HepG2 (cell line): ENCODE measurements around the gene SP6. TPM values are rescaled to one million over a fixed set of nuclear protein-coding genes. Genes with fewer than 3 reads are reported as not detected.

Source experiments
- CEBPG ChIP-seq: IDR thresholded peaks from 2 replicates; pipeline ENCODE4 v1.6.1; 2016
- ELF4 ChIP-seq: sonication (generic); formaldehyde crosslinking; IDR thresholded peaks from 2 replicates; pipeline ENCODE4 v1.5.0; 2020; ENCODE audit warnings: missing genetic modification reagents, mild to moderate bottlenecking, moderate library complexity, borderline replicate concordance
- GATAD2A ChIP-seq: IDR thresholded peaks from 2 replicates; pipeline ENCODE4 v1.6.1; 2016
- GPBP1L1 ChIP-seq: sonication (generic); formaldehyde crosslinking; IDR thresholded peaks from 2 replicates; pipeline ENCODE4 v1.5.0; 2020; ENCODE audit warnings: mild to moderate bottlenecking, missing genetic modification reagents
- KAT7 ChIP-seq: IDR thresholded peaks from 2 replicates; pipeline ENCODE4 v1.6.1; 2018; ENCODE audit warnings: borderline replicate concordance, missing compliant biosample characterization
- MXD3 ChIP-seq: IDR thresholded peaks from 2 replicates; pipeline ENCODE4 v1.6.1; 2016; ENCODE audit warnings: mild to moderate bottlenecking, missing biosample characterization, missing genetic modification reagents
- NFE2L1 ChIP-seq: sonication (generic); formaldehyde crosslinking; IDR thresholded peaks from 2 replicates; pipeline ENCODE4 v1.4.0; 2020; ENCODE audit warnings: missing genetic modification reagents, mild to moderate bottlenecking, borderline replicate concordance
- NFYC ChIP-seq: IDR thresholded peaks from 2 replicates; pipeline ENCODE4 v1.6.1; 2016; ENCODE audit warnings: missing genetic modification reagents, missing compliant biosample characterization
- NKX3-1 ChIP-seq: sonication (generic); formaldehyde crosslinking; IDR thresholded peaks from 2 replicates; pipeline ENCODE4 v1.5.0; 2020; ENCODE audit warnings: missing genetic modification reagents
- RFXANK ChIP-seq: IDR thresholded peaks from 2 replicates; pipeline ENCODE4 v1.6.1; 2016
- SAP130 ChIP-seq: IDR thresholded peaks from 2 replicates; pipeline ENCODE4 v1.6.1; 2016; ENCODE audit warnings: low read depth
- SETDB1 ChIP-seq: sonication (generic); formaldehyde crosslinking; IDR thresholded peaks from 2 replicates; pipeline ENCODE4 v1.5.1; 2020; ENCODE audit warnings: missing genetic modification reagents, mild to moderate bottlenecking, borderline replicate concordance
- SMARCE1 ChIP-seq: fragments of 450-650 bp; IDR thresholded peaks from 2 replicates; pipeline ENCODE4 v1.6.1; 2017; ENCODE audit warnings: borderline replicate concordance
- SNAI1 ChIP-seq: sonication (generic); formaldehyde crosslinking; IDR thresholded peaks from 2 replicates; pipeline ENCODE4 v1.5.0; 2020; ENCODE audit warnings: mild to moderate bottlenecking, missing genetic modification reagents, borderline replicate concordance
- TFDP2 ChIP-seq: sonication (generic); formaldehyde crosslinking; IDR thresholded peaks from 2 replicates; pipeline ENCODE4 v1.4.0; 2020; ENCODE audit warnings: missing genetic modification reagents
- XBP1 ChIP-seq: sonication (generic); formaldehyde crosslinking; IDR thresholded peaks from 2 replicates; pipeline ENCODE4 v1.5.0; 2020; ENCODE audit warnings: missing genetic modification reagents
- ZBTB8A ChIP-seq: sonication (generic); formaldehyde crosslinking; IDR thresholded peaks from 2 replicates; pipeline ENCODE4 v1.4.0; 2020; ENCODE audit warnings: mild to moderate bottlenecking, low read depth, missing genetic modification reagents, borderline replicate concordance
- ZC3H13 ChIP-seq: sonication (generic); formaldehyde crosslinking; IDR thresholded peaks from 2 replicates; pipeline ENCODE4 v1.8.1; 2023; ENCODE audit warnings: mild to moderate bottlenecking, missing genetic modification reagents, moderate library complexity
- ZFP36L2 ChIP-seq: sonication (generic); formaldehyde crosslinking; IDR thresholded peaks from 2 replicates; pipeline ENCODE4 v1.4.0; 2020; ENCODE audit warnings: missing genetic modification reagents
- ZNF160 ChIP-seq: sonication (generic); formaldehyde crosslinking; IDR thresholded peaks from 2 replicates; pipeline ENCODE4 v1.8.0; 2022; ENCODE audit warnings: mild to moderate bottlenecking, inconsistent platforms, missing genetic modification reagents
- ZNF225 ChIP-seq: sonication (generic); formaldehyde crosslinking; IDR thresholded peaks from 2 replicates; pipeline ENCODE4 v1.4.0; 2020; ENCODE audit warnings: mild to moderate bottlenecking, missing genetic modification reagents
- ZNF530 ChIP-seq: sonication (generic); formaldehyde crosslinking; IDR thresholded peaks from 2 replicates; pipeline ENCODE4 v1.5.0; 2020; ENCODE audit warnings: low read depth, mild to moderate bottlenecking, missing genetic modification reagents
- ZNF577 ChIP-seq: sonication (generic); formaldehyde crosslinking; IDR thresholded peaks from 2 replicates; pipeline ENCODE4 v1.4.0; 2020; ENCODE audit warnings: mild to moderate bottlenecking, low read depth, missing genetic modification reagents, borderline replicate concordance
- ZNF709 ChIP-seq: sonication (generic); formaldehyde crosslinking; IDR thresholded peaks from 2 replicates; pipeline ENCODE4 v1.5.0; 2020; ENCODE audit warnings: mild to moderate bottlenecking, missing genetic modification reagents
- ZNF761 ChIP-seq: sonication (generic); formaldehyde crosslinking; conservative IDR thresholded peaks from 2 replicates; pipeline ENCODE4 v1.4.0; 2020; ENCODE audit warnings: mild to moderate bottlenecking, missing genetic modification reagents
- polyA plus RNA-seq, 8 experiments: library from polyadenylated mRNA; depleted of rRNA in 3 of 8; stranded (reverse) in 7 of 8; unstranded in 1 of 8; fragments of >200 nt; fragmentation: Illumina TruSeq in 4 of 8; extraction: Trizol in 4 of 8; gene quantifications; 2 replicates each; pipeline versions ENCODE4 v1.2.1 to v1.2.3, GENCODE V29; 2011 to 2016; ENCODE audit warnings: low read depth in 4 of 8, missing spikeins in 1 of 8, mixed read lengths in 1 of 8; ENCODE audit not compliant: insufficient read depth in 1 of 8
- total RNA-seq, 5 experiments: library from RNA; depleted of rRNA; stranded (reverse); fragments of >200 nt; fragmentation: Illumina TruSeq; extraction: Trizol; gene quantifications; 2 replicates each; pipeline ENCODE4 v1.2.3, GENCODE V29; 2016; ENCODE audit warnings: low read depth in 1 of 5
- TF ChIP-seq, protein P1 (sequence below): IDR thresholded peaks from 2 replicates; pipeline ENCODE4 v1.6.1; 2012; ENCODE audit warnings: low read length, improper control_type of control experiment

The SP6 gene
- total and polyA plus RNA-seq, 2 of the 13 experiments (the other 11 are each of a cell fraction or from before 2014, with no cell fraction given): 0.07 TPM

GRCh38 chr17:47895856-47896671 lies 45.1 kb upstream of the SP6 start, which contains the start of gene SP2 (continued):
- TF ChIP-seq ZNF225 (no peak), ZNF530 (CRISPR knock-in tag) (no peak), NKX3-1 (no peak), SETDB1 (CRISPR knock-in tag) (no peak), SMARCE1 (no peak), ZBTB8A (CRISPR knock-in tag) (peak; percentile 63; the same call in 1 of the 2 replicates), XBP1 (CRISPR knock-in tag) (no peak; the same call in 1 of the 2 replicates), ZFP36L2 (CRISPR knock-in tag) (no peak), NFE2L1 (no peak), SAP130 (CRISPR knock-in tag) (peak; percentile 82; the same call in 1 of the 2 replicates), ZNF761 (CRISPR knock-in tag) (0 out of 2 replicates have a peak, but pooled peaks have one; percentile 16), ZNF577 (no peak), ELF4 (CRISPR knock-in tag) (peak; percentile 97), MXD3 (peak; percentile 46; the same call in 1 of the 2 replicates), CEBPG (CRISPR knock-in tag) (no peak; the same call in 1 of the 2 replicates), GPBP1L1 (no peak), TFDP2 (peak; percentile 70), NFYC (CRISPR knock-in tag) (peak; percentile 96), RFXANK (CRISPR knock-in tag) (no peak), ZC3H13 (peak; percentile 90; the same call in 1 of the 2 replicates), SNAI1 (CRISPR knock-in tag) (no peak; the same call in 1 of the 2 replicates), KAT7 (CRISPR knock-in tag) (no peak), ZNF160 (CRISPR knock-in tag) (peak; percentile 78; the same call in 1 of the 2 replicates), ZNF709 (no peak), GATAD2A (CRISPR knock-in tag) (no peak; the same call in 1 of the 2 replicates)
- TF ChIP-seq, protein P1, sequence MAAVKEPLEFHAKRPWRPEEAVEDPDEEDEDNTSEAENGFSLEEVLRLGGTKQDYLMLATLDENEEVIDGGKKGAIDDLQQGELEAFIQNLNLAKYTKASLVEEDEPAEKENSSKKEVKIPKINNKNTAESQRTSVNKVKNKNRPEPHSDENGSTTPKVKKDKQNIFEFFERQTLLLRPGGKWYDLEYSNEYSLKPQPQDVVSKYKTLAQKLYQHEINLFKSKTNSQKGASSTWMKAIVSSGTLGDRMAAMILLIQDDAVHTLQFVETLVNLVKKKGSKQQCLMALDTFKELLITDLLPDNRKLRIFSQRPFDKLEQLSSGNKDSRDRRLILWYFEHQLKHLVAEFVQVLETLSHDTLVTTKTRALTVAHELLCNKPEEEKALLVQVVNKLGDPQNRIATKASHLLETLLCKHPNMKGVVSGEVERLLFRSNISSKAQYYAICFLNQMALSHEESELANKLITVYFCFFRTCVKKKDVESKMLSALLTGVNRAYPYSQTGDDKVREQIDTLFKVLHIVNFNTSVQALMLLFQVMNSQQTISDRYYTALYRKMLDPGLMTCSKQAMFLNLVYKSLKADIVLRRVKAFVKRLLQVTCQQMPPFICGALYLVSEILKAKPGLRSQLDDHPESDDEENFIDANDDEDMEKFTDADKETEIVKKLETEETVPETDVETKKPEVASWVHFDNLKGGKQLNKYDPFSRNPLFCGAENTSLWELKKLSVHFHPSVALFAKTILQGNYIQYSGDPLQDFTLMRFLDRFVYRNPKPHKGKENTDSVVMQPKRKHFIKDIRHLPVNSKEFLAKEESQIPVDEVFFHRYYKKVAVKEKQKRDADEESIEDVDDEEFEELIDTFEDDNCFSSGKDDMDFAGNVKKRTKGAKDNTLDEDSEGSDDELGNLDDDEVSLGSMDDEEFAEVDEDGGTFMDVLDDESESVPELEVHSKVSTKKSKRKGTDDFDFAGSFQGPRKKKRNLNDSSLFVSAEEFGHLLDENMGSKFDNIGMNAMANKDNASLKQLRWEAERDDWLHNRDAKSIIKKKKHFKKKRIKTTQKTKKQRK: peak; percentile 100
